MM.1S (cell line): ENCODE measurements around the gene FCRL2.

Experiments
- EZH2 ChIP-seq: fragments of 300-600 bp; sonication (generic); optimal IDR thresholded peaks from 2 replicates; pipeline ENCODE3; 2017; ENCODE audit warnings: low read depth, mild to moderate bottlenecking, antibody characterized with exemption, low read length, mixed read lengths
- EZH2phosphoT487 ChIP-seq: fragments of 300-600 bp; sonication (generic); IDR thresholded peaks from 2 replicates; pipeline ENCODE4 v1.6.1; 2018; ENCODE audit warnings: antibody characterized with exemption, low read length
- TF ChIP-seq, protein P1 (sequence below): fragments of 300-600 bp; sonication (generic); IDR thresholded peaks from 2 replicates; pipeline ENCODE4 v1.5.1; 2016; ENCODE audit warnings: antibody characterized with exemption, low read length, mixed read lengths

DNA sequence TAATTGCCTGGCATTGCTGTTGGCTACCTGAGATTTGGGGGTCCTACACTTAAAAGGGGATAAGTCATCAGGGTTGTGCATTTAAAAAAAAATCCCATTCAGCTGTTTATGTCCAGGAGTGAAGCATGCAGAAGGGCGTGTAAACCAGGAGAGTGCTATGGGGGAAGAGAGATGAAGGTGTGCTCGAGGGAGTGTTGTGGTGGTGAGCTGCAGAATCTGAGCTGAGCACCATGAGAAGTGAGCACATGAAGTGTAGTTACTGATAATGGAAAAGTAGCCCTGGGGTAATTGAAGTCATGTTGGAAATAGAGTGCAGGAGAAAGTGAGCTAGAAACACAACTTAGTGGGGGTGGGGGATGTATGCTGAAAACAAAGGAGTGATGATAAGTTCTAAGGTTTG, 42.3 kb upstream of the FCRL2 start:
- TF ChIP-seq, protein P1, sequence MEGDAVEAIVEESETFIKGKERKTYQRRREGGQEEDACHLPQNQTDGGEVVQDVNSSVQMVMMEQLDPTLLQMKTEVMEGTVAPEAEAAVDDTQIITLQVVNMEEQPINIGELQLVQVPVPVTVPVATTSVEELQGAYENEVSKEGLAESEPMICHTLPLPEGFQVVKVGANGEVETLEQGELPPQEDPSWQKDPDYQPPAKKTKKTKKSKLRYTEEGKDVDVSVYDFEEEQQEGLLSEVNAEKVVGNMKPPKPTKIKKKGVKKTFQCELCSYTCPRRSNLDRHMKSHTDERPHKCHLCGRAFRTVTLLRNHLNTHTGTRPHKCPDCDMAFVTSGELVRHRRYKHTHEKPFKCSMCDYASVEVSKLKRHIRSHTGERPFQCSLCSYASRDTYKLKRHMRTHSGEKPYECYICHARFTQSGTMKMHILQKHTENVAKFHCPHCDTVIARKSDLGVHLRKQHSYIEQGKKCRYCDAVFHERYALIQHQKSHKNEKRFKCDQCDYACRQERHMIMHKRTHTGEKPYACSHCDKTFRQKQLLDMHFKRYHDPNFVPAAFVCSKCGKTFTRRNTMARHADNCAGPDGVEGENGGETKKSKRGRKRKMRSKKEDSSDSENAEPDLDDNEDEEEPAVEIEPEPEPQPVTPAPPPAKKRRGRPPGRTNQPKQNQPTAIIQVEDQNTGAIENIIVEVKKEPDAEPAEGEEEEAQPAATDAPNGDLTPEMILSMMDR: no peak
- no peak for TF ChIP-seq EZH2
- TF ChIP-seq EZH2phosphoT487: no peak
